Stimulated activated CD4-positive, alpha-beta T cell treated with anti-CD3 and anti-CD28 coated beads, TNF-alpha, amount 100 ng/mL, for 1 hour (primary cell): ENCODE results near the gene CLDN3.
A peak's percentile ranks its signal among the peaks of the same experiment; 100 is the strongest.
"Not testable (repeated sequence)": the region's sequence is repeated elsewhere in the genome, so short reads cannot be mapped to it uniquely, and the experiment has no call there.

Experiments used
- DNase-seq, 3 donors: peaks; one replicate each; pipeline ENCODE4 v3.0.0-alpha.2; 2020; ENCODE audit warnings: low read depth in 3 of 3, low spot score in 1 of 3

The CLDN3 gene

GRCh38 chr7:73770002-73770859, at the start of gene CLDN3:
Gene CLDN3, minus strand, starts transcription at chr7:73770270. Its CDS starts 221 bp downstream, at chr7:73770049.
- DNase-seq, result no peak

GRCh38 chr7:73817121-73817520, 47.1 kb upstream of the CLDN3 start:
- no peak for DNase-seq

GRCh38 chr7:73815436-73815835, 45.4 kb upstream of the CLDN3 start:
- DNase-seq, result no peak

GRCh38 chr7:73812996-73813395, 42.9 kb upstream of the CLDN3 start:
- DNase-seq, result no peak

GRCh38 chr7:73811760-73812168, 41.7 kb upstream of the CLDN3 start:
- peak in 1 of 3 donors; percentile 36 for DNase-seq

GRCh38 chr7:73810998-73811360, 40.9 kb upstream of the CLDN3 start:
- no peak for DNase-seq

GRCh38 chr7:73809467-73809951, 39.4 kb upstream of the CLDN3 start:
- no peak for DNase-seq

GRCh38 chr7:73802459-73802858, 32.4 kb upstream of the CLDN3 start:
- no peak for DNase-seq

GRCh38 chr7:73801577-73801976, 31.5 kb upstream of the CLDN3 start:
- DNase-seq, result no peak

- no peak for DNase-seq
Observed at GRCh38 chr7:73799282-73800141, 29.4 kb upstream of the CLDN3 start.

- DNase-seq, result not testable (repeated sequence)
Observed at GRCh38 chr7:73797176-73797575, 27.1 kb upstream of the CLDN3 start.

GRCh38 chr7:73796656-73797055, 26.6 kb upstream of the CLDN3 start:
- not testable (repeated sequence) for DNase-seq

GRCh38 chr7:73795188-73795587, 25.1 kb upstream of the CLDN3 start:
- not testable (repeated sequence) for DNase-seq

GRCh38 chr7:73791170-73791690, 21.2 kb upstream of the CLDN3 start:
- not testable (repeated sequence) for DNase-seq

- DNase-seq, result no peak
Observed at GRCh38 chr7:73789051-73789450, 19.0 kb upstream of the CLDN3 start.

- DNase-seq, result not testable (repeated sequence)
Observed at GRCh38 chr7:73787786-73788048, 17.6 kb upstream of the CLDN3 start.

- DNase-seq, result no peak
Observed at GRCh38 chr7:73786588-73786987, 16.5 kb upstream of the CLDN3 start.

GRCh38 chr7:73779517-73779916, 9.4 kb upstream of the CLDN3 start:
- no peak for DNase-seq

- no peak for DNase-seq
Observed at GRCh38 chr7:73778801-73779389, 8.8 kb upstream of the CLDN3 start.

- no peak for DNase-seq
Observed at GRCh38 chr7:73774923-73775322, 4.9 kb upstream of the CLDN3 start.

- no peak for DNase-seq
Observed at GRCh38 chr7:73773700-73774517, 3.8 kb upstream of the CLDN3 start.
